NCI-H524 treated with DMSO at 0.1 percent for 48 hours (cell line): Measurements from ENCODE around the gene UNC5CL.

ENCODE experiments used
- DNase-seq: peaks from one replicate; lab custom pipeline; 2025; lab: John Stamatoyannopoulos, UW

UNC5CL gene

DNA sequence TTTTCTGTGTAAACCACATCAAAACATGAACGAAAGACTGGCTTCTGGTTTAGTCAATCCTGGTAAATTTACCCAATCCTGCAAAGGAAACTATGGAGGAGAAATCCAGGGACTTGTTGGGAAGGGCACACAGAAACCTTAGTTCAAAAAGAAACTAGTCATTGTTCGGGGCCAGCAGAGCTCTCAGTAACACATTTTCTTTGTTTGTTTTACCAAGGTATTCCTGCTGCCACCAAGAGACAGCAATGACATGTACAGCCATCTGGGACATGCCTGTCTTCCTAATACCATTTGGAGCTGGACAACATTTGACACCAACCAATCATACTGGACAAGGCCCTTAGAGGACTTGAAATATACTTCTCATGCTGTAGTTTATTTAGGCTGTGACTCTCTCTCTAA is 24.9 kb upstream of the UNC5CL start:
- DNase-seq: no peak

GRCh38 chr6:41062056-41062455 is 23.0 kb upstream of the UNC5CL start:
- no peak for DNase-seq

DNA sequence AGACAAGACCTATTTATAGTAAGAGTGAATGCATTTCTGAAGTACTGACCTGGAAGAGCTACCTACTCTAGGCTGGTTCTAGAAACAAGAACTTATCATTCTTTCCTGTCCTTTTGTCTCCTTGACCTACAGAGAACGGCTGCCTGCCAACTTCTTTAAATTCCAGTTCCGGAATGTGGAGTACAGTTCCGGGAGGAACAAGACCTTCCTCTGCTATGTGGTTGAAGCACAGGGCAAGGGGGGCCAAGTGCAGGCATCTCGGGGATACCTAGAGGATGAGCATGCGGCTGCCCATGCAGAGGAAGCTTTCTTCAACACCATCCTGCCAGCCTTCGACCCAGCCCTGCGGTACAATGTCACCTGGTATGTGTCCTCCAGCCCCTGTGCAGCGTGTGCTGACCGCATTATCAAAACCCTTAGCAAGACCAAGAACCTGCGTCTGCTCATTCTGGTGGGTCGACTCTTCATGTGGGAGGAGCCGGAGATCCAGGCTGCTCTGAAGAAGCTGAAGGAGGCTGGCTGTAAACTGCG is 22.2 kb upstream of the UNC5CL start:
- DNase-seq: no peak

DNA sequence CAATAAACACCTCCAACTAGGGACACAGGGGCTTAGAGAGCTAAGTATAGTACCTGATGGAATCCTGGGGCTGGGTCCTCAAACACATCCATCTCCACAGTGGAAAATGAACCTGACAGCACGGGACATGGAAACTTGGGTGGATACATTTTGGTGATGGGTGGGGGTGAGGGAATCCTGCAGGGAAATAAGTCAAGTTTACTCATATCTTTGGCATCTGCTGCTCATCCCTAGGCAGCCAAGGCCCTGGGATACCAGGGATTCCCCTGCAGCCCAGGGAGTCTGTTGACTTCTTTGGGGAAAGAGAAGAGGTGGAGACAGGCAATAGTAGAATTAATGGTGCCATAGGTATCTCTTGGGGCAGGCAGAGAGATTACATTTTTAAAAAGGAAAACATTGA is 20.5 kb upstream of the UNC5CL start:
- no peak for DNase-seq

- DNase-seq: no peak
These were observed 19.8 kb upstream of the UNC5CL start for GRCh38 chr6:41058783-41059181.

DNA sequence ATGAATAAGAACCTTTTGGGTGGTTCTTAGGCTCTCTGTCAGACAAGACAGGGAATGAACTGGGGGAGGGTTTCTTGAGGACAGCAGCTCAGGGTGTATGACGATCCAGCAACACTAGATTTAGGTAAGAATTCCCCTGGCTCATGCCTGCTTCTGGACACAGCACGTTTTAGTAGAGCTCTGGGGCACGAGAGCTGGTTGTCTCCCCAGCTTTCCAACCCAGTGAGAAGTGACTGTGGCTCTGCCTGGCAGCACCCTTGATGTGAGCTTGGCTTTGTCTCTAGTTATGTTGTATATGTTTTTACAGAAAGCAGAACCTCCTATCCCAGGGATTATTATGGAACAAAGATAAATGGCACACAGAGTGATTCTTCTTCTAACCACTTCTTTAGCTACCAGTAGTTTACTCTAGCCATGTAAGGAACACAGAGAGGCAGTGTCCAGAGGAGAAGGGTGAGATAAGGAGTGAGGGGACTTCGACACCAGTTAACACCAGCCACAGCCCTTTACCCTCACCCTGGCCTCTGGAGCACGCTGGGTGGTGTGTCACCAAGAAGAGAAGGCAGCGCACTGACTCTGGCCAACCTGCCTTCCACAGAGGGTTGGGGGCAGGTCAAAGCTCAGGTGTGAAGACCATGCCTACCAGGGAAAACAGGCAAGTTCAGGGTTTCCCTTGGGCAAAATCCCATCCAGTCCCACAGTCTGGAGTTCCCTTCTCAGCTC is 17.9 kb upstream of the UNC5CL start:
- no peak for DNase-seq

GRCh38 chr6:41055149-41055548 is 16.1 kb upstream of the UNC5CL start:
- peak; percentile 76 for DNase-seq

DNA sequence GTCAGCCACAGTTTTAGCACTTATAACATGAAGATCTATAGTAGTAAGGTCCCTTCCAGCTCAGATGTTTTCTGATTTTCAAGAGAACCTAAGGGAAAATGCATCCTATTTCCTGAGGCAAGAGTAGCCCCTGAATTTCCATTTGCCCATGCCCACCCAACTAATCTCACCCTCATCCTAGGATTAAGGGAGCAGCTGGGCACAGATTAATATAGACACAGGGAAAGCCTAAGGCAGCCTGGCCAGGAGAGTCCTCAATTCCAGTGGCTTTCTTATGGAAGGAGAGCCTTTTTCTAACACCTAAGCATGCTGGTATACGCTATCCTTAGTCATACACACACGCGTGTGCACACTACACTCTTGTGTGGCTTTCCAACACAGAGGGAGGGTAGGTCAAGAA is 15.5 kb upstream of the UNC5CL start:
- DNase-seq: peak; percentile 40

GRCh38 chr6:41053041-41053440 is 14.0 kb upstream of the UNC5CL start, which contains the start of gene APOBEC2:
Gene APOBEC2, plus strand, starts transcription at chr6:41053202. Its CDS starts 146 bp downstream, at chr6:41053348.
- DNase-seq: peak; percentile 23

GRCh38 chr6:41051873-41052272 is 12.9 kb upstream of the UNC5CL start:
- DNase-seq: no peak

GRCh38 chr6:41050536-41050935 is 11.5 kb upstream of the UNC5CL start:
- DNase-seq: no peak

DNA sequence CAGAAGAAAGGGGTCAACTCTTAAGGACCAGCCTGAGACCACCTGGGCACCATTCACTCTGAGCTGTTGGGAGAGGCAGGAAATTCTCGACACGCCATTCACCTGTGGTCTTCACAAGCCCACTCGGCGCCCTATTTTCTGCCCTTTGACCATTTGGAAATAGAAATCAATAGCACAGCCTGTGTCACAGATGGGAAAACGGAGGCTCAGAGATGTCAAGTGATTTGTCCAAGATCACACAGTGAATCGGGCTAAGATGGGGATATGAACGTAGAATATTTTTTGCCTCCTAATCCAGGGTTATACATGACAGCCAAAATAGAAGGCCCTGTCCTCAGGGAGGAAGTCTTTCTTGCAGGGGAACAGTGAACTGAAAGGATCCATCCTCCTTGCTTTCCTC is 10.9 kb upstream of the UNC5CL start:
- no peak for DNase-seq

DNA sequence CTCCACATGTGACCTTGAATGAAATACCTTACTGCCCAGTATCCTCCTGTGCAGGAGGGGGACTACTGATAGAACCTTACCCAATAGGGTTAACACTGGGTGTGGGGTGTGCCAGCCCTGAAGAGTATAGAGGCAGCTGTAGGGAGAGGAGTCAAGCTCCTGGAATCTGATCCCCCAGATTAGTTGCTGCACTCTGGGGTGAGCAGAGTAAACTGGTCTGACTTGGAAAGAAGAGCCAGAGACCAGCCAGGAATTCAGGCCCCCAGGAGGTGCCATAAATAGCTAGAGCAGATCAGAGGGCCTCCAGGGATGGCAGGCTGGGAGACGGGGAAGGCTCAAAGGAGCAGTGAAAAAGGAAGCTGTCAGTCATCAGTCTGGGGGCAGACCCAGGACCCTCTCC is 10.5 kb upstream of the UNC5CL start:
- no peak for DNase-seq

GRCh38 chr6:41047745-41048732 is 9.0 kb upstream of the UNC5CL start:
- DNase-seq: no peak

DNA sequence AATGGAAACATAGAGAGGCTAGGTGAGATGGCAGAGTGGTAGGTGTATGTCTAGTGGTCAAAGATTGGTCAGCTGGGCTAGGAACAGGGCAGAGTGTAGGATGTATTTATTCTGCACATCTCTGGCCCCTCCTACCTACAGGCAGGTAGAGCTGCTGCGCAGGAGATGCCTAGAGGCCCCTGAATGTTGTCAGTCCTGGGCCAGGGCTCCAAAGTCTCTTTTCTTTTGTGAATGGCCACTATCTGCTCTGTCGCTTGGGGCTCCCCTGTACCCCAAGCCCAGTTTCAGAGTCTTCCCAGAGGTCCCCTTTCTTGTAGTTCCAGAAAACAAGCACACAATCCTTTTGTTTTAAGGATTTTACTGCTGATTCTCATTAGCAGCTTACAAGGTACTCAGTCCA is 8.3 kb upstream of the UNC5CL start:
- DNase-seq: no peak

- DNase-seq: no peak
These were observed 7.1 kb upstream of the UNC5CL start for GRCh38 chr6:41046084-41046483.

- DNase-seq: no peak
These were observed 6.6 kb upstream of the UNC5CL start for GRCh38 chr6:41045664-41046063.

- no peak for DNase-seq
These were observed 4.1 kb upstream of the UNC5CL start for GRCh38 chr6:41043151-41043550.

- DNase-seq: no peak
These were observed 3.4 kb upstream of the UNC5CL start, which contains the start of gene TSPO2 for GRCh38 chr6:41042226-41043055. Gene TSPO2, plus strand, starts transcription at chr6:41042467. Its CDS starts 519 bp downstream, at chr6:41042986.

- no peak for DNase-seq
These were observed 2.0 kb upstream of the UNC5CL start for GRCh38 chr6:41040940-41041536.
